Femur (tissue), 1 donor: ENCODE results near the gene RXRA.

Experiments
- DNase-seq: peaks from one replicate; pipeline ENCODE4 v3.0.0-alpha.2; 2017

Gene RXRA

GRCh38 chr9:134339183-134339806, 13.0 kb downstream of the RXRA start:
- DNase-seq = no peak

DNA sequence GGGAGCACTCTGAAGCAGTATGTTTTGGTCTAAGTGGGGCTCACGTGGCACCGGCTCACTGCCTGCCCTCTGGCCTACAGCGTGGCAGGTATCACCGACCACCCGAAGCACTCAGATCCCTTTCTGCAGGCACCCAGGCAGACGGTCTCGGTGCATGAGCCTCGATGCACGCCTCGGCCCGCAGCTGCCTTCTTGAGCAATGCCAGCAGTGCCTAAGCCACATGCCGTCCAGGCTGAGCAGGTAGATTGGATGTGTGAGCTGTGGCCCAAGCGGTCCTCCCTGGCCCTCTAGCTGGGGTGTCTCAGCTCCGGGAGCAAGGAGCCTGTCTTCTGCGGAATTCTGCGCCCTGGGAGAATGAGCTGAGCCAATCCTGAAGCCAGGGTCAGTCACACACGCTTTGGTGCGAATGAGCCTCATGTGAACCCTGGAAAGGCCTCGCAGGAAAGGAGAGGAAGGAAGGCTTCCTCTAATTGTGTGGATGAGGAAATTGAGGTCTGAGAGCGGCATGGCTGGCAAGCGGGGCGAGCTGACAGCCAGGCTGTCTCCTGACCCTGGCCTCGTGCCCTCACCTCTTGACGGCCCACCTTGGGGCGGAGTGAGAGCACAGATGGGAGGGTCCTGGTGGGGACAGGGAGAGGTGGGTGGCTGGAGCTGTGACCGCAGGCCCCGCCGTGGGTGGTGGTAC, 14.4 kb downstream of the RXRA start:
- DNase-seq = no peak

DNA sequence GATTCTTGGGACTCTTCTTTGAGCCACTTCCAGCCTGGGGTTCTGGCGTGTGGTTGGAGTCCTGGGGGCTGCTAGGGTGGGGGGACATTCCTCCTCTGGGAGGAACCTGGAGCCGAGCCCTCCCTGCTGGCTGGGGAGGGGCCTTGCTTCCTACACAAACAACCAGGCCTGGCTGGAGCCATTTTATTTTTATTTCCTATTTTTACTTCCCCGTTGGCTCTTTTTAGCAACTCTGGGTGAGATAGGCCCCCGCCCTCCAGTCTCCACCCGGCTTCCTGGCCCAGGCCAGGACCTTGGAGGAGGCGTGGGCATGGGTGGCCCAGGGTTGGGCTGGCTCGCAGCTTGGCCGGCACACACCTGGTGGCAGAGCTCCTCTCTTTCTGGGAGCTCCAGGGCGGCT, 15.1 kb downstream of the RXRA start:
- no peak for DNase-seq

GRCh38 chr9:134341929-134342745, 15.9 kb downstream of the RXRA start:
- no peak for DNase-seq

DNA sequence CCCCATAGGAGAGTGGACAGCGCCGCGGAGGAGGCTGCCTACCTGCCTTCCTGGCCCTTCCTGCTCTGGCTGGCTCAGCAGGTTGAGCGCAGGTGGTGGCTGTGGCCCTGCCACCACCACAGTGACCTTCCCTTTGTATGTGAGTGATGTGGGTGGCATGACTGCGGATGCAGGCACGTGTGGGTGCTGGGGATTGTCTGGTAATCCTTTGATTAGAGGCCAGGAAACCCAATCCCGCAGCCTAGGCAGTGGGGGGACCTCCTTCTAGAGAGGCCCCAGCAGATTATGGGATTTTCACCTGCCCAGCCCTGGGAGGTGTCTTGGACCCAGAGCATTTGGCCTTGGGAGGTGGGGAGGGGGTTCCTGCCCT, 16.5 kb downstream of the RXRA start:
- DNase-seq = no peak

- DNase-seq = no peak
Observed at GRCh38 chr9:134343637-134344036, 17.4 kb downstream of the RXRA start.

DNA sequence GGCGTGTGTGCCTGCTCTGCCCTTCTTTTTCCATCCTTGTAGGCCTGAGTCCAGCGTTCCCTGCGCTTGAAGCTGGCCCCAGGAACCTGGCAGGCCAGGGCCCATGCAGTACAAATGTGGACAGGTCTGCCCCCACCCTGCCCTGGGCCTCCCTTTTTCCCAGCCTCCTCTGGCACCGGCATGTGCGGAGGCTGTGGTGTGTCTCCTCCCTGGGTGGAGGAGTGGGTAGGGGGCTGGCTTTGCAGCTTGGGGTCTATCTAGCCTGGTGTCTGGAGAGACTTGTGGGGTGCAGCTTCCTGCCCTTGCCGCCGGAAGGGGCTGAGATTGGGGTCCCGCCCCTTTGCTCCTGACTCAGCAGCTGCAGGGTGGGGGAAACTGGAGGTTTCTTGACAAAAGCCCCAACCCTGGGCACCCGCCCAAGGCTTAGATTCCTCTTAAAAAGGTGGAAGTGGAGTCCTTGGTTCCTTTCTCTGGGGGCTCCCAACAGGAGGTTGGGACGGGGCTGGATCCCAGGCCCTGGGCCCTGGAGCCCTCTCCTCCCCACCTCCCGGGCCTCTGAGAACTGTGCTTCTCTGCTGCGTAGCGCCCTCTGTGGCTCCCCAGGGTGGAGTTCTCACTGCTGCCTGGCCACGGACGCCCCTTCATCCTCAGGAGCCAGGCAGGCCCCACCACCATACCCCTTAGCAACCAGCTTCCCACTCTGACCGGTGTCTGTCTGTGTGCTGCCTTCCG, 18.0 kb downstream of the RXRA start:
- DNase-seq = no peak

DNA sequence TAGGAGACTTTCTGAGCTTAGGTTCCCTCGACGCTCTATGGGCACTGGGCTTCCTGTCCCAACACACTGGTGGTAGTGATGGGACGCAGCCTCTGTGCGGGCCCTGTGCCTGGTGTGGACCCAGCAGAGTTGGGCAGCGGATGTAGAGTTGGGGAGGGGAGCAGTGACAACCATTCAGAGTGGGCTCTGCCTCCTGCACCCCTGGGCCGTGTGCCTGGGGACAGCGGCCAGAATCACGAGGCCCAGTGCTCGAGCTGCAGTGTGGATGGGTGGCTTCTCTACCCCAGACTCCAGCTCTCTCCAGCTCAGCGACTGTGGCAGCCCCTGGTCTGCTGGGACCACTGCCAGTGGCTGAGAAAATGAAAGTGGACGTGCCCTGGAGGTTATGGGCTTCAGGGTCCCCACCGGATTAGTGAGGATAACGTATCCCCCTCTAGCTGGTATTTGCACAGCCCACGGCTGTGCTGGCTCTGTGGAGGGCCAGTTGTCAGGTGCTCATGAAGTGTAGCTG, 18.6 kb downstream of the RXRA start:
- no peak for DNase-seq

DNA sequence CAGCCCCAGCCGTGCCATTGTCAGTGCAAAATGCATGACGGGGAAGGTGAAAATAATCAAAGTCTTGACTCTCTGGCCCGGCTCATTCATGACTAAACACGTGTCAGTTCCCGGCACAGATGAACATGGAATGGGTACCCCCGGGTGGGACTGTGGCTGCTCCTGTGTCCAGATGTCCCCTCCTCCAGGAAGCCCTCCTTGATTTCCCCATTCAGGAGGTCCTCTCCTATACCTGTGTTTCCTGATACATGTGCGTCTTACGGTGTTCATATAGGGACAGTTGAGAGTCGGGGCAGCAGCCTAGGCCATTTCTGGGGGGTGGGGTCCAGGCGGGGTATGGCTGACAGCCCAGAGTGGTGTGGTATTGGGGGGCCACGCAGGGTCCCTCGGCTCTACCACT, 19.5 kb downstream of the RXRA start:
- DNase-seq = no peak

DNA sequence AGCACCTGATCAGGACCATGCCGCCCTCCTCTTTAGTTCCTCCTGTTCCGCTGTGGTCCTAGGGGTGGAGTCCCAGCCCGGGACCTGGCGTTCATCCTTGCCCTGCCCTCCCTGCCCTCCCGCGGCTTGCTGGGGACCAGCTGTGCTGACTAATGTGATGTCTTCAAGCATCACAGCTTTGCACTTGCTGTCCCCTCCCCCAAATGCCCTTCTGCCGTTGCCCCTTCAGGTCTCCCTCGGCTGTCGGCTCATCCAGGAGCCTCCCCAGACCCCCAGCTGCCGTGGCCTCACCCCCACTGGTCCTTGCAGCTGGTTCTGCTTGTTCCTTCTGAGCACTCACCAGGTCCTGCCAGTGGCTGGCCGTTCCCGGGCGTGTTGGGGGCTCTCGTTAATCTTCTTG, 19.9 kb downstream of the RXRA start:
- no peak for DNase-seq

DNA sequence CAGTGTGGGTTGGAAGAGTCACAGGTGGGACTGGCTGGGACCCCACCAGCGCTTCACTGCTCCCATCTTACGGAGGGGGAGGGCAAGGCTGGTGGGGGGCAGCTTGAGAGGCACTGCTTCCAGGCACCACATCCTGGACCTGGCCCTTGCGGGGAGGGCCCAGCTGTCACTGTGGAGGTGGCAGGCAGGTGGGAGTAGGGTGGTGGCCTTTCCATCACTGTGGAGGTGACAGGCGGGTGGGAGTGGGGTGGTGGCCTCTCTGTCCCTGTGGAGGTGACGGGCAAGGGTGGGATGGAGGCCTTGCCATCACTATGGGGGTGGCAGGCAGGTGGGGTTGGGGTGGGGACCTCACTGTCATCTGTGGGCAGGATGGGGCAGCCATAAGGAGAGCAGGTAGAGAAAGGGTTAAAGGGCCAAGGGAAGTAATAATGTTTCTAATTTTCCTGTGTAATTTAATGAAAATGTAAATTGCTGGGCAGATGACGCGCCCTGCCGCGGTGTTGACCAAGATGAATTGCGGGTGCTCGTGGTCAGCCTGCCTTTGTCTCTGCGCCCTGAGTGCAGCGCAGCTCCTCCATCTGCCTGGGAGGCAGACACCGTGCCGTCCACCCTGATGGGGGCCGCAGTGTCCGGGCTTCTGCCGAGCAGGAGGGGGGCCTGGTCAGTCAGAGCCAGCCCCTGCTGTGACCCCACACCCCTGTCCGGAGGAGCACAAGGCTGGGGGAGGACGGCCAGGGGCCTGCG, 20.8 kb downstream of the RXRA start:
- no peak for DNase-seq

- DNase-seq = no peak
Observed at GRCh38 chr9:134347996-134348395, 21.7 kb downstream of the RXRA start.

GRCh38 chr9:134348404-134349155, 22.3 kb downstream of the RXRA start:
- DNase-seq = no peak

DNA sequence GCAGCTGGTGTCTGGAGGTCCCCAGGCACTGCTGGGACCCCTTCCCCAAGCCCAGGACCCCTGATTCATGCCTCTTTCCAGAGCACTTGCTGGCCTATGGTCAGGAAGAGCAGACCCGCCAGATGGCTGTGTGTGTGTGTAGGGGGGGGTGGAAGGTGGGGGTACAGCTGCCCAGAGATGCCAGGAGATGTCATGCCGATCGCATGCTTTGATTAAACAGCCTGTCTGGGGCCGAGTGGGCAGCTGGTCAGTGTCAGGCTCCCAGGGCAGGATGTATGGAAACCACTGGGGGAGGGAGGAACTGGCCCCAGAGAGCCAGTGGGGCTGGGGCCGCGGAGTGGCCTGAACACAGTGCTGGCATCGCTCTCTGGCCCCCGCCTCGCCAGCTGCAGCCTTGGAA, 23.7 kb downstream of the RXRA start:
- DNase-seq = no peak

GRCh38 chr9:134350416-134350994, 24.2 kb downstream of the RXRA start:
- DNase-seq = no peak

DNA sequence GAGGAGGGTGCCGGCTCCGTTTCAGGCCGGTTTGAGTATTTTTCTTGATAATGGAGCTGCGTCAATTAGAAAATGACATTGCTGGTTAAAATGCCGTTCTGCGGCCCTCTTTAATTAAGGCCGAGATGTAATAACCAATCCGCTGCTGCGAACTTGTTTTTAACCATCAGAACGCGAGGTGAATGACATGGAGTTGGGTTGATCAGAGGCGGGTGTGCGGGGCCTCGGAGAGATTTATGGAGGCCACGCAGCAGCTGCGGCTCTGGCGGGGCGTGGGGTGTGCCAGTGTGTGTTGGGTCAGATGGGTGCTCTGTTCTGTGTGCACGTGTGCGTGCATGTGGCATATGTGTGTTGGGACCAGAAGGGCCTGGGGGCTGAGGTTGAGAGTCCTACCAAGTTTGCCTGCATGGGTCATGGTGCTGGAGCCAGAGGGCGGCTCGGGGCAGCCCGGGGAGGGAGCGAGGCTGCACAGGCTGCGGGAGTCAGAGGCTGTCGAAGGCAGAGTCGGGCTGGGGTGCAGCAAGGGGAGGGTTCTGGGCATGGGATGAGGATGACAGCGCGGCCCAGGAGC, 25.4 kb downstream of the RXRA start:
- DNase-seq = no peak

DNA sequence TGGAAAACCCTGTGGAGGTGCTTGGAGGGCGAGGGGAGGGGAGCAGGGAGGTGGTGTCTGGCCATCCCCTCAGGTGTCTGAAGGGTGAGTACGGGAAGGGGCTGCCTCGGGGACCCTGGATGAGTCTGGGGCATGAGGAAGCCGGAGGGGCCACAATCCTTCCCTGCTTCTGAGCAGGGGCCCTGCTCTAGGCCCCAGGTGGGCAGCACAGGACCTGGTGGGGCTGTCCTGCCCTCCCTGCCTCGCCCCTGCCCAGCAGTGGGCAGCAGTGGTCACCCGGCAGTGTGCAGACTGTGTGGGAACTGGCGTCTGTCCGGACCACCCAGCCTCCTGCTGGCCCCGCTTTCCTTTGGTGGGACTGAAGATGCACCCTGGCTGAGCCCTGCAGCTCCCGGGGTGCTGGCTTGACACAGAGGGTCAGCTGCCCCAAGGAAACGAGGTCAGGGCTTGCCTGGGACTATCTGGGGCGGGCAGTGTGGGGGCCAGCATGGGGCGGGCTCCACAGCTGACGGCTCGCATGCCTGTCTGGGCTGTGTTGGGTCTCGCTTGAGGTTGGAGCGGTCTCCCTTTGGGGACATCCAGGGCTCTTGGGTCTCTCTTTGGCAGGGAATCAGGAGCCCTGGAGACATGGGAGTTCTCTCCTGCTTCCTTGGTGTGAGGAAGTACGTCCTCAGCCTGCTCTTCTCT, 26.1 kb downstream of the RXRA start:
- no peak for DNase-seq

DNA sequence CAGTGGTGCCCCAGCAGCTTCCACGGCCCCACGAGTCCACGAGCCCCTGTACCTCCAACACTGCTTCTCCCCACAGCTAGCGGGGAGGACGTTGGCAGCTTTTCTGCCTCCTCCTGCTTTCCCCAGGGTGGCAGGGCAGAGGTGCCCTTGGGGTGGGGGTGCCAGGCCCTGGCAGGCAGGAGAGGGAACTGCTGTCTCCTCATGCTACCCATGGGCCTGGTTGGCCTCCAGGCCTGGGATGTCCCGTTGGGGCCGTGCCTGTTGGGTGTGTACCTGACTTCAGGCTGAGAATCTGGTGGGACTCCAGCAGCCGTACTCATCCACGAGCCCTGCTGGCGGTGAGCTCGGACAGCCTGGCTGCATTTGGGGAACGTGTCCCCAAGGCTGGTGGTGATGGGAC, 27.3 kb downstream of the RXRA start:
- DNase-seq = no peak

DNA sequence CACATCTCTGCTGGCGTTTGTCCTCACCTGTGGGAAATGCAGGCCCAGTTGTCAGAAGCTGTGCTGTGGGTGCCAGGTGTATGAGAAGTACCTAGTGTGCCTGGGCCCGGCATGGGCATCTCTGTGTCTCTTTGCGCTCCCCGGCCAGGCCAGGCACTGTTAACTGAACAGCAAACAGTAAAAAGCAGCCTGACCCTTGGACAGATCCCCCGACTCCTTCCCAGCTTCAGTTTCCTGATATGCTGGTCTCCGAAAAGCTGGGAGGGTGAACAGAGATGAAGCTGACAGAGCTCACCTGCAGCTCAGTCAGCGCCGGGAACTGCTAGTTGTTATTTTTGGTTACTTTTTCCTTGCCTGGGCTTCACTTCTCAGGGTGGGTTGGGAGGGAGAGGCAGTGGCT, 28.9 kb downstream of the RXRA start:
- no peak for DNase-seq

- no peak for DNase-seq
Observed at GRCh38 chr9:134355561-134356279, 29.5 kb downstream of the RXRA start.
